Stimulated activated CD4-positive, alpha-beta T cell treated with anti-CD3 and anti-CD28 coated beads, Interleukin-1b, Interleukin-23, amount 100 ng/mL, for 4 hours (primary cell): ENCODE data around the gene INVS.
"Not testable (repeated sequence)": the region's sequence is repeated elsewhere in the genome, so short reads cannot be mapped to it uniquely, and the experiment has no call there.

Source experiments
- DNase-seq, 2 donors: peaks; one replicate each; pipeline ENCODE4 v3.0.0-alpha.2; 2020; ENCODE audit warnings: low read depth in 2 of 2

INVS gene

DNA sequence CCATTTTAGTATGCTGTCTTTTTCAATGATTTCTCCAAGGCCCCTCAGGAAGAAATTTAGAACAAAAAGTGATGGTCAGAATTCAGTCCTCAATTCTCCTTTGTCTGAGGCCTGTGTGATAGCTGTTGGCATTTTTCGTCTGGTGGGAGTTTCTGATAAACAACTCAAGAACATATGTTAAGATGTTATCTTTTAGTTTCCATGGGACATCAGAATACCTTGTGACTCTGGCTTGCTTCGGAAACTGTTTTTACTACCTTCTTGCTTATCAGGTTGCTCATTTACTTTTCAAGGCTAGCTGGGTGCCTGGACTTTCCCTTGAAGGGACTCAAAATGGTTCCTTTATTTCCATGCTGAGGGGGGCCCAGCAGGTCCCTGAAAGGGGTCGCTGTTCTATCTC, 97.2 kb downstream of the INVS start:
- no peak for DNase-seq

DNA sequence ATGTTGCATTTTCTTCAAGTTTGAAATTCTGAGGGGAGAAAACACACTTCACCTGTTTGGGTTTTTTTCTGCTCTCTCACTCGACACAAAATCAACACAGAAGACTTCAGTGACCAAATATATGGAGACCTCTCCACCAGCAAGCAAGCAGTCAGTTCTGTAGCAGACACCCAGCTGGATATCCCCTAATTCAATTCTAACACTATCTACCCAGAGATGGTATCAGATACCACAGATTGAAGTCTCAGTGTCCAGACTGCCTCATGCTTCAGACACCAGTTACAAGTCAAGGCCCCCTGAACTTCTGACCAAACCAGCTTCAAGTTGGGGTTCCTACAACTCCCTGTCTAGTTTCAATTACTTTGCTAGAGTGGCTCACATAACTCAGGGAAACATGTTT, 97.8 kb downstream of the INVS start:
- no peak for DNase-seq

DNA sequence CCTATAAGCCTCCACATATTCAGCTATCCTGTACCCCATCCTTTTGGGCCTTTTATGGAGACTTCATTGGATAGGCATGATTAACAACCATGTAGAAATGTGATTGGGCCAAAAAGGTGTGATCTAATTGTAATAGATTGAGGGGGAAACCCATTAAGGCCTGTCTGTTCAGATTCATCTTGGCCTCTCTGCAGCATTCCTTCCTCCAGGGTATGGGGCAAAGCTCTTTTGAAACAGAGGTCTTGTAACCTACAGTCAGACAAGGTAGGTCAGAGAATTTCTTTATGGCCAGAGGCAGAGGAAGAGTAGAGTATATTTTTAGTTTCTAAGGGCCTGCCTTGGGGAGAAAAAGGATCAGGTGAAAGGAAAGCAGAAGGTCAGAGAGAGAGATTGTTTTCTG, 98.5 kb downstream of the INVS start:
- DNase-seq: no peak

DNA sequence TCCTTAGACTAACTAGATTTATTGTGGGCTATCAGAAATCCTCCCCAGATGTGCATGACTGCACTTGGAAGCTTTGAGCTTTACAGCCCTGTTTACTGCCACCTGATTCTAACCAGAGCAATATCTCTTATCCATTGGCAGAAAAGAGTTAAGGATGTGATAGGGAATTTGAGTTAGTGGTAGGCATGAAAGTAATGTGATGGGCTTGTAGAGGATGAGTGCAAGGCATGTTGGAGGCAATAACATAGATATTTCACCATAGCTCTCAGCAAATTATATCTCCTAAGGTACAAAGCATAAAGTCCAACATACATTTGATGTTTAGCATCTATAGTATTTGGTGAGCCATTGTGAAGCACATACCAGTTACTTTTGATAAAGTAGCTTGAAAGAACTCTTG, 103.8 kb downstream of the INVS start:
- DNase-seq: no peak

DNA sequence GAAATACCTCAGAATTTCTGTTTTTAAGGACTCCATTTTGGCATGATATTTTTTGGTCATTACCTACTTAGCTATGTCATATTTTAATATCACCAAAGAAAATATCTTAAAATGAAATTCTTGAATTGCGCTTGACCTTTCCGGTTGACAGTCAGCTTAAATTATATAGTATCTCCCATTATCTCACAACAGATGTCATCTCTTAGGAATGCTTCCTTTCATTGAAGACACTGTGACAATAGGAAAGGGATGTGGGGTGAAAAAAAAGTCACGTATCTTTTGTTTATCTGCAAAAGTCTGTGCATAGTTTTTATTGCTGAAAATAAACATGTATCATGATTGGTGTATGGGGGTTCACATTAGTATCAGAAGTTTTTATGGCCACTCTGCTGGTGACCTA, 105.8 kb downstream of the INVS start:
- DNase-seq: no peak

DNA sequence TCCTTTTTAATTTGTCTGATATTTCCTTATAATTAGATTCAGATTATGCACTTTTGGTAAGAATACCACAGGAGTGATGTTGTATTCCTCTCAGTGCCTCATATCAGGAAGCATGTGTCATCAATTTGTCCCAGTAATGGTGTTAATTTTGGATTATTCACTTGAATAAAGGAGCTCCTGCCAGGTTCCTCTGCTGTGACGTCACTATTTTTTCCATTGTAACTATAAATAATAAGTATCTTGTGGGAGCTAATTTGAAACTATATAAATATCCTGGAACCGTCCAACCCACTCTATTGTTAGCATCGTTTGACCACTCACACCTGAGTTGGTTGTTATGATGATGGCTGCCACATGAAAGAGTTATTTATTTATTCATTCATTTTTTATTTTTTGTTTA, 107.9 kb downstream of the INVS start:
- no peak for DNase-seq

DNA sequence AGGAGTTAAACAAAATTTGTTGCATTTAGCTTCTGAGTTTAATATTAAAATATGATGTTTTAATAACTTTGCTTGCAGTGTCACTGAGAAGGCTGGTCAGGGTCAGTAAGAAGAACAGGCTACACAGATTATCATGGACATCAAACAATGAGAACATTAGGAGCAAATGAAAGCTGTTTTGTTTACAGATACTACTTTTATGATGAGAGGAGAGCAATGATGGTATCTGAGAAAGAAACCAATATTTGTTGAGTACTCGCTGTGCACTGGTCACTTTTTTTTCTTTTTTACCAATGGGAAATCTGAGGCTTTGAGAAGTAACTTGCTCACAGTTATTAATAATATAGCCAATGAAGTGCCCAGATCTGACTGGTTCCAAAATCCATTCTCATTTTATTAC, 109.6 kb downstream of the INVS start:
- no peak for DNase-seq

DNA sequence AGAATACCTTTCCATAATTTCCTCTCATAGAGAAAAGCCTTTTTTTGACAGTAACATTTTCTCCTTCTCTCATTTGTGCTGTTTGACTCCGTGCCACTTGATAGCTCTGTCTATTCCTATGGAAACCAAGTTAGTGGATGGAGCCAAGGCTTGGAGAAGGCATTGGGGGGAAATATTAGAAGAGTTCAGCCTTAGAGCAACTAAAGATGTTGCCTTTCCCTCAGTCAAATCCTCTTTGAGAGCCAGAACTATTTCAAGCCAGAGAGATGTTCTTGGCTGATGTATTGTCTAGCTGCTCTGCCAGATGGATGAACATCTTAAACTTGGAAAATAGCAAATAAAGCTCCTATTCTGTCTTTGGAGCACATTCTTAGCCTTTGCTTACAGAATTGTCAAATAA, 112.4 kb downstream of the INVS start:
- DNase-seq: no peak

DNA sequence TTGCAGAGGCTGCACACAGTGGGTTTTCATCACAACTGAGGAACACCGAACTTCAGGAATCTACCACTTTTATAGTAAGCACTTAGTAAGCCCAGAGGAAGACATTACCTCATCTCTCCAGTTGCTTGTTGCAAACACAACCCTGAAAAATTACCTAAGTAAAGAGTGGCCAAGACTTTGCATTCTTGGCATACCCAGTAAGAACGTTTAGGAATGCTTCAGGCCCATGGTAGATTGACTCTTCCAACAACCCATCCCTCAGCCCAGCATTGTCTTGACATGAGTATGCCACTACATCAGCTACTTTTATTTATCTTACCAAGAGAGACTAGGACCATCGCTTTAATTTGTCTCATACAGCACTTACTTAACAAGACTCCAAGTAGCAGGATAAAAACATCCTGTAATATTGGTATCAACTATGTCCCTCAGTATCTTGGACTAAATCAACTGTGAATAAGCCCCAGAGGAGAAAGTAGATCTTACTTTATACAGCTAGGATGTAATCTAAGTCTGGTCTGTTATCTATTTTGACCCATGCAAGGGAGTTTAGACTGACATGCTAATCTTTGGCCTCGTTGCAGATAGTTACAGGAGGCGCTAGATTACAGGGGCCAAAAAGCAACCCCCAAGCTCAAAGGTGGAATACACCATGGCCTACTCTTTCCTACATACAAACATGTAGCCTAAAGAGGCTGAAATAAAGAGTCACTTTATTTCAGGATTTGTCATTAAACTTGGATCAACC, 114.9 kb downstream of the INVS start:
- DNase-seq: no peak

DNA sequence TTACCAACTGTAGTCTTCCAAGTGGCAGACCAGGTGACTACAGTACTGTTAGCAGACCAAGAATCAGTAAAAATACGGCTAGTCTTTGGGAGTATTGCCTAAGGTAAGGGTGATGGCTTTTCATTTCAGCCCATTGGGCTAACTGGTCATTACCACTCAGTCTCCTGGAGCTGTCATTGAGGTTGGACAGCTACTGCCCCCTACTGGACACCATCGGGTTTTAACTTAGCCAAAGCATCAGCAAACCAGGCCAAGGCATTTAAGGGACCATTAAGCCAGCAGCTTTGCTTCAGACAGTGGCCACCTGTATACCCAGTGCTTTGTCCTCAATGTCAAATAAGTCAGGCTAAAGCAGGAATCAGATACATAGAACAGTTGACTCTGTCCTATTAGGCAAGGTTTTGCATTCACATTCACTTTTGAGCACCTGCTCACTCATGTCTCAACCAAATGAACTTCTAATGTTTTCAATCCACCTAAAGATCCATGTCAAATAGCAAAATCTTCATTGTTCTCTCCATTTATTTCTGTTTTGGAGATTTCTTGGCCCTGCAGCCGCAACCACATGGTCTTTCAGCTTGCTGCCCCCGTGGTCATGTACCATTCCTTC, 117.2 kb downstream of the INVS start:
- peak; percentile 27 to 34 for DNase-seq

DNA sequence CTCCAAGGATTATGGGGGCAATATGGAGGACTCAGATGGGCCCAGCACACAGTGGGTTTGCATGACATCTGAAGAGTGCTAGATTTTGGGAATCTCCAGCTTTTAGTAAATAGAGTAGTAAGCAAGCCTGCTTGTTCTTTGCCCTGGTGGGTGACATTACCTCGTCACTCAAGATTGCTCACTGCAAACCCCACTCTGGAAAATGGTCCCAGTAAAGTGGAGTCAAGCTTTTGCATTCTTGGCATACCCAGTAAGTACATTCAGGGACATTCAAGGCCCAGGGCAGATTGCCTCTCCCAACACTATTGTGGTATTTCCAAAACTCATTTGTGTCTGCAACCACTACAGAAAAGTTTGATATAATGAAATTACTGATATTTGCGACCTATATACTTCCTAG, 118.5 kb downstream of the INVS start:
- no peak for DNase-seq

DNA sequence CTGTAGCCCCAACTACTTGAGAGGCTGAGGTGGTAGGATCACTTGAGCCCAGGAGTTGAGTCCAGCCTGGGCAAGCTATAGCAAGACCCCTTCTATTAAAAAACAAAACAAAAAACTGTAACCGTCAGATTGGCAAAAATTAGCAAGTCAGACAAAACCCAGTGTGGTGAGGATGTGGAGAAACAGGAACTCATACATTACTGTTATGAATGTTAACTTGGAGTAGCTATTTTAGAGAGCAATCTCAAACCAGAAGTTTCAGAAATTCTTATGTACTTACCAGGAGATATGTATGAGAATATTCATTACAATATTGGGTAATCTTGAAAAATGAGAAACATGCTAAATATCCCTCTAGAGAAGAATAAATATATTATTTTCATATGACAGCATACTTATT, 120.3 kb downstream of the INVS start:
- DNase-seq: no peak

DNA sequence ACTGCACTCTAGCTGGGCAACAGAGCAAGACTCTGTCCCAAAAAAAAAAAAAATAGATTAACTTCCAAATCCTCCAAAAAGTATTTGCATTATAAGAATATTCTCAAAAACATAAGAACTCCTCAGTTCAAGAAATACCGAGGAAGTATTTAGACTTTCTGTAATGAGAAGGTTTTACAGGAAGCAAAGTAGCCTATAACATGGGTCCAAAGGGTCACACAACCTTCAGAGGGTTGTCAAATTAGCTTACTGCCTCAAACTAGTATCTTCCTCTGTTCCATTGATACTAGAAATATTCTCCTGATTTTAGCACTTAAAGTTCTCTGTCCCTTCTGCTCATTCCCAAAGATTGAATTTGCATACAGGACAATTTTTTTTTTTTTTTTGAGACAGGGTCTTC, 121.9 kb downstream of the INVS start:
- DNase-seq: no peak

DNA sequence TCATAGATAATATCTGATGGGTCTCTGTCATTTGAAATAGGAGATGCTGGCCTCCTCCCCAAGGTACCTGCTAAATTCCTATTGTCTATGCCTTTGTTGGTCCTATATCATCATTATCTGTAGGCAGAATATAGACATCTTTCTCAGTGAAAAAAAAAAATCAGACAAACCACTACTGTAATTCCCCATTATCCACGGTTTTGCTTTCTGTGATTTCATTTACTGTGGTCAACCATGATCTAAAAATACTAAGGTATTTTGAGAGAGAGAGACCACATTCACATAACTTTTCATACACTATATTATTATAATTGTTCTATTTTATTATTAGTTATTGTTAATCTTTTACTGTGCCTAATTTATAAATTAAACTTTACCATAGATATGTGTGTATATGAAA, 122.5 kb downstream of the INVS start:
- DNase-seq: no peak

DNA sequence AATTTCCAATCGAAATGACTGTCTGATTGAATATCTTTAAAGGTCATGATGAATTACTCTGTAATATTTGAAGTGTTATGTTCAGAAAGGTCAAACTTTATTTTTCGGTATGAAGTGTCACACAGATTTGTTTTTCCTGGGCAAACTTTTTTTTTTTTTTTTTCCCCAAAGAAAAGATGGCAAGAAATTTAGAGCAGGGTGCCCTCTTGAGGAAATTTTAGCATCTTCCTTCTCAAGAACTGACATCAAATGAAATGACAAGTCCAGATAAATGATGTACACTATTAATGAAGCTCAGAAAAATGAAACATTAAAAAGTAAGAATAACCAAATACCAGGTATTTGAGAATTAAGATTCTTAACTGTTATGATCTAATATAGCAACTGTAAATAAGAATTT, 123.6 kb downstream of the INVS start:
- DNase-seq: no peak

DNA sequence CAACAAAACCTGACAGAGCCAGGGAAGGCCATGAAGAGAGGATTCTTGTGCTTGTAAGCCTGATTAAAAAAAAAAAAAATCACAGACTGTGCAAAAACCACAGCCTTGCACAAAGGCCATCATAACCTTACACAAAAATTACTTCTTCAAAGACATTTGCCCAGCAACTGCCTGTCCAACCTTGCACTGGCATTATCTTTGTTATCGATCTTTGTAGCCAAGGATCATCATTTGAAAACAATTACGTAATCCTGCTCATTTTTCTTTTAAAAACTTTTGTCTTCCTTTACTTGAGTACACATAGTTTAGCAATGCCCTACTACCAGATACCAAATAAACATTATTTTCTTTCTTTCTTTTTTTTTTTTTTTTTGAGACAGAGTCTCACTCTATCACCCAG, 128.6 kb downstream of the INVS start:
- no peak for DNase-seq

DNA sequence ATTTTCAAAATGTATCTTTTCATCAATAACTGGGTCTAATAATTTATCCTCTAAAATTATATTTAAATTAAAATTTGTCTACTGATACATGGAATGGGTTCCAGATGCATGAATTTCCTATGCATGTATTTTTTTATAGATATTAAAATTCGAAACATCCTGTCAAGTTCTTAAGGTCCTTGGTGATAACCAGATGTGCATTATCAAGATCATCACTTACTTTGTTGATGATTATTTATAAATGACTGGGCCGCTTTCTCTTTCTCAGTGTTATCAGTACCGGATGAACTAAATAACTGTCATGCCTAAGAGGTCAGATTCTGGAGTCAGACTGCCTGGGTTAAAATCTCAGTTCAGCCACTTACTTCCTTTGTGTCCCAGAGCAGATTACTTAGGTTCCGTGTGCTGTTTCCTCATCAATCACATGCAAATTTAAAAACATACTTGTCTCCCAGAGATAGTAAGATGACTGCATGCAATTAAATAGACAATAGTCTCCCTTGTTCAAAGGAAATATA, 129.4 kb downstream of the INVS start:
- DNase-seq: no peak

DNA sequence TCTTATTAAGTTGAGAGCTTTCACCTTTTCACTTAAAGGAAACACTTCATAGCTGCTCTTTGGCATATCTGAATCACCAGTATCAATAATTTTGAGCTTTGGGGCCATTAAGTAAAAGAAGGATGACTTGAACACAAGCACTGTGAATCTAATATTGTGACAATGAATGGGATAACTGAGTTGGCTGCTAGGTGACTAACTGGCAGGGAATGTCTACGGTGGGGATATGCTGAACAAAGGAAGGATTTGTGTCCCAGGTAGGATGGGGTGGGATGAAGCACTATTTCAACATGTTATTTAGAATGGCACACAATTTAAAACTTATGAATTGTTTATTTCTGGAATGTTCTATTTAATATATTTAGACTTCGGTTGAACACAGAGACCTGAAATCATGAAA, 130.1 kb downstream of the INVS start:
- DNase-seq: no peak

DNA sequence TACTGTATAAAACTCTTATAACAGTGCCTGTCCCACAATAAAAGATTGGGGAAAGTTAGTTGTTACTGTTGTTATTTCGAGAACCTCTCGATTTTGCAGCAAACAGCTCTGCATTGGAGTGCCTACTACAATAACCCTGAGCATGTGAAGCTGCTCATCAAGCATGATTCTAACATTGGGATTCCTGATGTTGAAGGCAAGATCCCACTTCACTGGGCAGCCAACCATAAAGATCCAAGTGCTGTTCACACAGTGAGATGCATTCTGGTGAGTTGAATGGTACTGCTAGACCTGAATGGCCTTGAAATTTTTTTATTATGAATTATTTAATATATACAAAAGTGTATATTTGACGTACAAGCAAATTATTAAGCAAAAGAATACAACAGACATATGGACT, 130.5 kb downstream of the INVS start:
- DNase-seq: no peak

DNA sequence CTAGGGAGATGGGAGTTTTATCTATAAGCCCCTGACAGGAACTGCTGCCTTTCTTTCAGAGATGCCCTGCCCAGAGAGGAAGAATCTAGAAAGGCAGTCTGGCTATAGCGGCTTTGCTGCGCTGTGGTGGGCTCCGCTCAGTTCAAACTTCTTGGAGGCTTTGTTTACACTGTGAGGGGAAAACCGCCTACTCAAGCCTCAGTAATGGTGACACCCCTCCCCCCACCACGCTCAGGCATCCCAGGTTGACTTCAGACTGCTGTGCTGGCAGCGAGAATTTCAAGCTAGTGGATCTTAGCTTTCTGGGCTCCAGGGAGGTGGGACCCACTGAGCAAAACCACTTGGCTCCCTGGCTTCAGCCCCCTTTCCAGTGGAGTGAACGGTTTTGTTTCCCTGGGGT, 137.9 kb downstream of the INVS start:
- DNase-seq: not testable (repeated sequence)

DNA sequence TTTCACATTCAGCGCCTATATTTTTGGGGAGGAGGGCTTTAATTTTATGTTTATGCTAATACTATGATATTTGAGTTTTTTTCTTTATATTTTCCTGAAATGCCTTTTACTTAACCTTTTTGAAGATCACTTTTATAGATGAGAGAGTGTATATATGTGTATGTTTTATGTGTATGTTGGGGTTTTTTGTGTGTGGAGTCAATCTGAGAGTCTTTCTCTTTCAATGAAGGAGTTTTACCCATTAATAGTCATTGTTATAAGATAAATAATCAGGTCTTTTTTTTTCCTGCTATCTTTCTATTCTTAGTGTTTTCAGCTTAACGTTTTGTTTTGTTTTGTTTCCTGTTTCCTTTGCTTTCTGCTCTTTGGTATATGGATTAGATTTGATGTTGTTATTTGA, 141.5 kb downstream of the INVS start:
- DNase-seq: no peak

DNA sequence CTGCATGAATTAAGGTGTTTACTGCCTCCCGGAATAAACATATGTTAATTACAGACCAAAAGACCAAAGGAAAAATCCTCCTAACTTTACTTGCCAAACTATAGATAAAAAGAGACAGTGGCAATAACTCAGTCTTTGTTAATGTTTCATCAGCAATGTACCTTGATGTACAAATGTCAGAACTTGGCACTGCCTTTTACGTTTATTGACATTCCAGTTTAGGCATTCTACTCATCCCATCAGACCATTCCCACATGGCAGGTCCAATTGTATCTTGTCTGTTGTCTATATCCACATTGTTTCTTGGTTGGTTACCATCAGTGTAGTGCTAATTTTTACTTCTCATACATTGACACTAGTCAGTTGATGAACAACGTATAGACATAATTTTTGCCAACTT, 168.2 kb downstream of the INVS start:
- no peak for DNase-seq

DNA sequence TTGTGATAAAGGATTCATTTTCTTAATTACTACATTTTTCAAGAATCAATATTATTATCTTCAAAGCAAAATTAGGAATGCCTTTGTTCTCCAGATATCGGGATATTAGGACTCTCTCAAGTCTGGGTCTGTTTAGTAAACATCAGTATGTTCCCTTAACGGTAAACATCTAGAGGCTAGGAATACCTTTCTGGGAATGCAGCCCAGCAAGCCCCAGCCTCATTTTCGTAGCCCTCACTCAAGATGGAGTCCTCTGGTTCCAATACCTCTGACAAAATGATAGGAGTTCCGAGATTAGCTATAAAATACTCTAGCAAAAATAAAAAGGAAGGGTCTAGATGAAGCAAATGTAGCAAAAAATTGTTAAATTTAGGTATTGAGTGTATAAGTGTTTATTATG, 169.2 kb downstream of the INVS start:
- DNase-seq: no peak

DNA sequence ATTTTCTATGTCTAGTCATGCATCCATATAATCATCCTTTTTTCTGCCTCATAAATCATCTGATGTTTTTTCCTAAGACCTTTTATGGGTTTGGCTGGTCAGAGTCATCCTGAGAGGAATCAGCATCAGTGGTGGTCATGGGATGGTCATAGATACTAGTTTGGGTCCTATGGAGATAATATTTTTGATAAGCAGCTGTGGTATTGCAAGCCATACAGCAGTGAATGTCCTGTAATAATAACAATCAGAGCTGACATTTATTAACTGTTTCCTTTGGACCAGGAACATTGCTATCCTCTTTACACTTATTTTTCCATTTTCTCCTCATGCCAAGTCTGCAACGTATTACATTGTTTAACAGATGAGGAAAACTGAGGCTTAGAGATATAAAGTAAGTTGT, 170.6 kb downstream of the INVS start:
- no peak for DNase-seq
